K562 (cell line): ENCODE data around the gene TGDS. TPM values are rescaled to one million over a fixed set of nuclear protein-coding genes. Genes with fewer than 3 reads are reported as not detected.

Source experiments
- ATAC-seq: fragments of 200-7000 bp; cut with Tn5 transposase; 3 replicates; pipeline ENCODE4 v1.9.1; 2020; ENCODE audit warnings: moderate library complexity
- BruUV-seq: library from RNA; stranded (reverse); fragments of 400-500 nt; replicated peaks from 2 replicates; lab custom pipeline; 2021; lab: Mats Ljungman, UMichigan
- CTCF ChIA-PET: fragments of 300-600 bp; formaldehyde crosslinking; extraction: SDS; loops from one replicate; lab custom pipeline; 2021; ENCODE audit warnings: low intra/inter-chr PET ratio; lab: Yijun Ruan, JAX
- POLR2A ChIA-PET: fragments of 300-600, 350-650 bp; sonication (Branson Sonifier 250); formaldehyde crosslinking; extraction: SDS; loops from one replicate; lab custom pipeline; 2021; ENCODE audit warnings: antibody characterized with exemption, inconsistent platforms; lab: Yijun Ruan, JAX
- DNase-seq, 4 experiments: peaks; one replicate each; pipeline versions ENCODE4 v3.0.0 to v3.0.0-alpha.2; 2011 to 2018; ENCODE audit warnings: low spot score in 3 of 4, mixed read lengths in 3 of 4; ENCODE audit errors: extremely low read depth in 1 of 4
- FAIRE-seq: peaks from 2 replicates; lab custom pipeline; 2011; peaks lifted over from hg19 to GRCh38; lab: Jason Lieb, UNC
- H2AFZ ChIP-seq: 2 replicates; pipeline ENCODE4 v1.6.0; 2011; ENCODE audit warnings: low read depth, low read length, control low read depth, inconsistent platforms
- H3K27ac ChIP-seq: fragments of 200-600 bp; 3 replicates; pipeline ENCODE4 v1.8.0; 2011; ENCODE audit warnings: low read depth, mild to moderate bottlenecking, control low read depth, inconsistent platforms, low read length, moderate library complexity, mixed read lengths; ENCODE audit errors: extremely low read depth
- H3K27me3 ChIP-seq, 2 experiments: fragments of 300-600 bp in 1 of 2; 2 replicates in 1 of 2; 3 replicates in 1 of 2; pipeline versions ENCODE4 v1.6.0 to v1.8.0; 2011; ENCODE audit warnings: inconsistent platforms in 2 of 2, low read length in 2 of 2, mild to moderate bottlenecking in 1 of 2, mixed read lengths in 1 of 2, moderate library complexity in 1 of 2; ENCODE audit not compliant: control insufficient read depth in 2 of 2, insufficient read depth in 2 of 2
- H3K36me3 ChIP-seq: fragments of 300-600 bp; 3 replicates; pipeline ENCODE4 v1.8.0; 2011; ENCODE audit warnings: mild to moderate bottlenecking, low read length, inconsistent platforms; ENCODE audit not compliant: control insufficient read depth, insufficient read depth
- H3K4me1 ChIP-seq, 2 experiments: fragments of 200-600 bp in 1 of 2; replicated peaks in 1 of 2; 2 replicates in 1 of 2; 3 replicates in 1 of 2; pipeline versions ENCODE4 v1.5.1 to v1.8.0; 2011; ENCODE audit warnings: inconsistent platforms in 2 of 2, low read length in 2 of 2, mild to moderate bottlenecking in 1 of 2, mixed read lengths in 1 of 2, moderate library complexity in 1 of 2; ENCODE audit not compliant: control insufficient read depth in 2 of 2, insufficient read depth in 2 of 2
- H3K4me2 ChIP-seq: 2 replicates; pipeline ENCODE4 v1.6.1; 2011; ENCODE audit warnings: low read length, control low read depth, inconsistent platforms, mixed read lengths; ENCODE audit not compliant: insufficient read depth
- H3K4me3 ChIP-seq: fragments of 200-600 bp; sonication (generic), shearing (Covaris generic); 2 replicates; pipeline ENCODE4 v1.5.1; 2016; ENCODE audit warnings: control low read depth, inconsistent platforms
- H3K79me2 ChIP-seq: fragments of 200-600 bp; 3 replicates; pipeline ENCODE4 v1.8.0; 2011; ENCODE audit warnings: low read length, inconsistent platforms; ENCODE audit not compliant: control insufficient read depth, insufficient read depth
- H3K9ac ChIP-seq, 2 experiments: 2 replicates each; pipeline versions ENCODE4 v1.6.0 to v1.6.1; 2011; ENCODE audit warnings: low read depth in 2 of 2, low read length in 2 of 2, control low read depth in 1 of 2, inconsistent platforms in 1 of 2, mild to moderate bottlenecking in 1 of 2, mixed read lengths in 1 of 2; ENCODE audit not compliant: insufficient read depth in 1 of 2
- H3K9me1 ChIP-seq: one replicate; pipeline ENCODE4 v1.6.0; 2011; ENCODE audit warnings: inconsistent platforms, mild to moderate bottlenecking, low read length, moderate library complexity; ENCODE audit not compliant: control insufficient read depth, insufficient read depth
- H3K9me3 ChIP-seq: replicated peaks from 2 replicates; pipeline ENCODE4 v1.5.1; 2011; ENCODE audit warnings: low read depth, low read length, inconsistent platforms; ENCODE audit not compliant: control insufficient read depth, insufficient read depth
- H4K20me1 ChIP-seq: replicated peaks from 2 replicates; pipeline ENCODE4 v1.6.1; 2011; ENCODE audit warnings: low read length, inconsistent platforms, mixed read lengths; ENCODE audit not compliant: control insufficient read depth, insufficient read depth
- BMI1 ChIP-seq: fragments of 150-350 bp; IDR thresholded peaks from 2 replicates; pipeline ENCODE4 v1.6.1; 2014; ENCODE audit warnings: low read length
- COPS2 ChIP-seq: fragments of 450-650 bp; conservative IDR thresholded peaks from 2 replicates; pipeline ENCODE4 v1.6.1; 2016; ENCODE audit warnings: mild to moderate bottlenecking, moderate library complexity
- CTBP1 ChIP-seq: fragments of 450-650 bp; IDR thresholded peaks from 2 replicates; pipeline ENCODE4 v1.6.1; 2016; ENCODE audit warnings: borderline replicate concordance
- FOSL1 ChIP-seq: fragments of 200-800 bp; sonication (Bioruptor generic); conservative IDR thresholded peaks from 2 replicates; pipeline ENCODE4 v1.6.1; 2016; ENCODE audit warnings: missing genetic modification characterization, missing compliant biosample characterization
- HIVEP1 ChIP-seq: fragments of 250-450 bp; sonication (Bioruptor Pico); IDR thresholded peaks from 2 replicates; pipeline ENCODE4 v1.4.0; 2020; ENCODE audit warnings: mild to moderate bottlenecking
- MED1 ChIP-seq: sonication (generic); formaldehyde crosslinking; IDR thresholded peaks from 2 replicates; pipeline ENCODE4 v1.8.1; 2023; ENCODE audit warnings: missing genetic modification reagents, borderline replicate concordance
- POLR2A ChIP-seq: fragments of 450-650 bp; conservative IDR thresholded peaks from 2 replicates; pipeline ENCODE4 v1.6.1; 2016
- SMAD2 ChIP-seq: fragments of 150-350 bp; IDR thresholded peaks from 2 replicates; pipeline ENCODE4 v1.6.1; 2014; ENCODE audit warnings: low read depth, mild to moderate bottlenecking, low read length
- SMARCB1 ChIP-seq: IDR thresholded peaks from 2 replicates; pipeline ENCODE4 v1.6.1; 2011; ENCODE audit warnings: improper control_type of control experiment, low read depth; ENCODE audit not compliant: insufficient read length
- SRSF1 ChIP-seq: fragments of 200-400 bp; formaldehyde crosslinking; IDR thresholded peaks from 2 replicates; pipeline ENCODE4 v1.6.1; 2017; ENCODE audit warnings: mild to moderate bottlenecking, low read depth, low read length, moderate library complexity
- TFAP4 ChIP-seq: sonication (generic); formaldehyde crosslinking; IDR thresholded peaks from 2 replicates; pipeline ENCODE4 v1.8.0; 2022; ENCODE audit warnings: missing genetic modification reagents, mild to moderate bottlenecking, moderate library complexity, borderline replicate concordance
- ZNF436 ChIP-seq: fragments of 250-450, 450-650 bp; sonication (Bioruptor Pico); formaldehyde crosslinking; IDR thresholded peaks from 2 replicates; pipeline ENCODE4 v1.7.0; 2020; ENCODE audit warnings: mild to moderate bottlenecking
- ZNF668 ChIP-seq: fragments of 250-450 bp; sonication (Bioruptor Pico); IDR thresholded peaks from 2 replicates; pipeline ENCODE4 v1.8.0; 2022; ENCODE audit warnings: mild to moderate bottlenecking, inconsistent platforms
- WGBS: fragments of 100-300 bp; shearing (Covaris generic); methylation state at CpG from one replicate; pipeline ENCODE4 v1.1.6; 2016; ENCODE audit warnings: low coverage, mixed read lengths; ENCODE audit not compliant: insufficient coverage; ENCODE audit errors: missing lambda C conversion rate; 5-methylcytosine and 5-hydroxymethylcytosine counted together
- in situ Hi-C: fragments of 300-500 bp; cut with MboI; formaldehyde crosslinking; loops from 4 replicates; pipeline ENCODE4 v1.15.0; 2018; ENCODE audit warnings: inconsistent platforms, mixed read lengths
- intact Hi-C: fragments of 100-400 bp; cut with micrococcal nuclease; formaldehyde crosslinking; loops from 2 replicates; pipeline ENCODE4 v1.14.2; 2022
- polyA plus RNA-seq, 8 experiments: library from polyadenylated mRNA; depleted of rRNA in 4 of 8; stranded (reverse) in 5 of 8; unstranded in 3 of 8; fragments of >200 nt; fragmentation: Nextera tagmentation in 2 of 8; fragmentation: Illumina TruSeq in 1 of 8; extraction: Ambion mirVana in 2 of 8; extraction: Trizol in 1 of 8; gene quantifications; 2 replicates each; pipeline versions ENCODE4 v1.2.1 to v1.2.3, GENCODE V29; 2011 to 2014; ENCODE audit warnings: inconsistent platforms in 1 of 8, missing spikeins in 1 of 8
- total RNA-seq, 7 experiments: library from RNA; depleted of rRNA in 6 of 7; stranded (reverse); fragments of >200 nt in 6 of 7; fragmentation: Illumina TruSeq in 2 of 7; extraction: Trizol in 2 of 7; gene quantifications; 2 replicates each; pipeline versions ENCODE4 v1.2.1 to v1.2.3, GENCODE V29; 2011 to 2021; ENCODE audit warnings: low replicate concordance in 1 of 7
- TF ChIP-seq, protein P1 (sequence below), 2 experiments: fragments of 250-450 bp in 1 of 2; fragments of 450-650 bp in 1 of 2; sonication (Bioruptor Pico) in 1 of 2; IDR thresholded peaks; 2 replicates each; pipeline versions ENCODE4 v1.6.1 to v1.8.0; 2016 to 2021; ENCODE audit warnings: mild to moderate bottlenecking in 2 of 2, moderate library complexity in 2 of 2, missing compliant biosample characterization in 1 of 2, missing genetic modification characterization in 1 of 2
- TF ChIP-seq, protein P2 (sequence below): fragments of 250-450 bp; sonication (Bioruptor Pico); IDR thresholded peaks from 2 replicates; pipeline ENCODE4 v1.5.0; 2020; ENCODE audit warnings: mild to moderate bottlenecking

TGDS gene
- total and polyA plus RNA-seq, 9 of the 15 experiments (the other 6 are each of a cell fraction or from before 2014, with no cell fraction given) = 9.9 to 43.7 (median 21.4) TPM

- Histone ChIP-seq H3K4me1 (no peaks in the 10 kb centered on the region; a peak in 2 of 5 replicates), H3K9ac (no peak overlapping the region), H3K27ac (no peak overlapping the region), H3K9me1 (no peaks in the 10 kb centered on the region), H2AFZ (no peak overlapping the region), H3K36me3 (peaks cover 26% of the 10 kb centered on the region; the same call in 2 of the 3 replicates), H3K27me3 (no peaks in the 10 kb centered on the region), H3K4me3 (no peak overlapping the region), H3K9me3 (no peaks in the 10 kb centered on the region)
- no TSS peak for BruUV-seq
- 100% methylated on average over 1 of the region's 1 CpG for WGBS
- in situ Hi-C loops = no loop called here
- ATAC-seq (no peak), FAIRE-seq (no peak)
- POLR2A ChIA-PET = no interaction called here
- no peak for TF ChIP-seq SMARCB1
- TF ChIP-seq, protein P1, sequence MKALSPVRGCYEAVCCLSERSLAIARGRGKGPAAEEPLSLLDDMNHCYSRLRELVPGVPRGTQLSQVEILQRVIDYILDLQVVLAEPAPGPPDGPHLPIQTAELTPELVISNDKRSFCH (CRISPR knock-in tag; IDR thresholded peaks at IDR 0.05) = no peak
- TF ChIP-seq, protein P1 (tag; IDR thresholded peaks at IDR 0.05) = no peak
- TF ChIP-seq ZNF436 (CRISPR knock-in tag) = no peak
- no peak for TF ChIP-seq SMAD2
- TF ChIP-seq COPS2 = no peak
- TF ChIP-seq BMI1 = no peak
- no peak for TF ChIP-seq TFAP4 (CRISPR knock-in tag)
- TF ChIP-seq, protein P2, sequence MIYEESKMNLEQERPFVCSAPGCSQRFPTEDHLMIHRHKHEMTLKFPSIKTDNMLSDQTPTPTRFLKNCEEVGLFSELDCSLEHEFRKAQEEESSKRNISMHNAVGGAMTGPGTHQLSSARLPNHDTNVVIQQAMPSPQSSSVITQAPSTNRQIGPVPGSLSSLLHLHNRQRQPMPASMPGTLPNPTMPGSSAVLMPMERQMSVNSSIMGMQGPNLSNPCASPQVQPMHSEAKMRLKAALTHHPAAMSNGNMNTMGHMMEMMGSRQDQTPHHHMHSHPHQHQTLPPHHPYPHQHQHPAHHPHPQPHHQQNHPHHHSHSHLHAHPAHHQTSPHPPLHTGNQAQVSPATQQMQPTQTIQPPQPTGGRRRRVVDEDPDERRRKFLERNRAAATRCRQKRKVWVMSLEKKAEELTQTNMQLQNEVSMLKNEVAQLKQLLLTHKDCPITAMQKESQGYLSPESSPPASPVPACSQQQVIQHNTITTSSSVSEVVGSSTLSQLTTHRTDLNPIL (CRISPR knock-in tag) = no peak
- TF ChIP-seq FOSL1 (tag) = no peak
- TF ChIP-seq CTBP1 = no peak
- no peak for TF ChIP-seq ZNF668
- no peak for TF ChIP-seq SRSF1
- TF ChIP-seq HIVEP1 (CRISPR knock-in tag) = no peak
- no peak for TF ChIP-seq POLR2A
- no peak for TF ChIP-seq MED1 (CRISPR knock-in tag)
- TF ChIP-seq, all 486 proteins: peak for 0
- intact Hi-C loops = no loop called here
- CTCF ChIA-PET = no interaction called here
- no peak overlapping the region for H3K4me2 ChIP-seq
- no peaks in the 10 kb centered on the region for H3K79me2 ChIP-seq
- DNase-seq = no peak
- no peaks in the 10 kb centered on the region for H4K20me1 ChIP-seq
Measured at GRCh38 chr13:94608586-94608985, 12.6 kb upstream of the TGDS start.
